Panc1 (cell line): ENCODE results near the gene BTG4.

Experiments used
- POLR2AphosphoS5 ChIP-seq: IDR thresholded peaks from 2 replicates; pipeline ENCODE4 v1.6.1; 2012; ENCODE audit warnings: mild to moderate bottlenecking, low read depth, low read length, moderate library complexity
- REST ChIP-seq, 2 experiments: IDR thresholded peaks; 2 replicates each; pipeline ENCODE4 v1.6.1; 2011 to 2012; ENCODE audit warnings: low read depth in 2 of 2, control low read depth in 1 of 2, low read length in 1 of 2, mild to moderate bottlenecking in 1 of 2, moderate library complexity in 1 of 2; ENCODE audit not compliant: insufficient read depth in 1 of 2
- SIN3A ChIP-seq: IDR thresholded peaks from 2 replicates; pipeline ENCODE4 v1.6.1; 2012; ENCODE audit warnings: low read depth, mild to moderate bottlenecking, low read length, moderate library complexity, borderline replicate concordance; ENCODE audit not compliant: insufficient read depth
- TCF7L2 ChIP-seq: IDR thresholded peaks from 2 replicates; pipeline ENCODE4 v1.6.1; 2011; ENCODE audit warnings: mild to moderate bottlenecking, low read depth, low read length, inconsistent platforms
- TF ChIP-seq, protein P1 (sequence below): fragments of 450-650 bp; IDR thresholded peaks from 2 replicates; pipeline ENCODE4 v1.5.1; 2017; ENCODE audit warnings: mild to moderate bottlenecking

- TF ChIP-seq, protein P1, sequence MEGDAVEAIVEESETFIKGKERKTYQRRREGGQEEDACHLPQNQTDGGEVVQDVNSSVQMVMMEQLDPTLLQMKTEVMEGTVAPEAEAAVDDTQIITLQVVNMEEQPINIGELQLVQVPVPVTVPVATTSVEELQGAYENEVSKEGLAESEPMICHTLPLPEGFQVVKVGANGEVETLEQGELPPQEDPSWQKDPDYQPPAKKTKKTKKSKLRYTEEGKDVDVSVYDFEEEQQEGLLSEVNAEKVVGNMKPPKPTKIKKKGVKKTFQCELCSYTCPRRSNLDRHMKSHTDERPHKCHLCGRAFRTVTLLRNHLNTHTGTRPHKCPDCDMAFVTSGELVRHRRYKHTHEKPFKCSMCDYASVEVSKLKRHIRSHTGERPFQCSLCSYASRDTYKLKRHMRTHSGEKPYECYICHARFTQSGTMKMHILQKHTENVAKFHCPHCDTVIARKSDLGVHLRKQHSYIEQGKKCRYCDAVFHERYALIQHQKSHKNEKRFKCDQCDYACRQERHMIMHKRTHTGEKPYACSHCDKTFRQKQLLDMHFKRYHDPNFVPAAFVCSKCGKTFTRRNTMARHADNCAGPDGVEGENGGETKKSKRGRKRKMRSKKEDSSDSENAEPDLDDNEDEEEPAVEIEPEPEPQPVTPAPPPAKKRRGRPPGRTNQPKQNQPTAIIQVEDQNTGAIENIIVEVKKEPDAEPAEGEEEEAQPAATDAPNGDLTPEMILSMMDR: no peak
- TF ChIP-seq POLR2AphosphoS5 (no peak), SIN3A (no peak), REST (IDR thresholded peaks at IDR 0.05; ENCODE audit: insufficient read depth in 1 of 2, low read depth in 2 of 2, low read length in 1 of 2) (no peak), TCF7L2 (no peak)
These were observed 12.7 kb downstream of the BTG4 start for GRCh38 chr11:111499483-111499882.
